ENCODE results near the gene FAM83F.

The FAM83F gene

GRCh38 chr22:40056559-40056958, 61.8 kb downstream of the FAM83F start:
- Histone ChIP-seq H3K9me3 (ENCODE audit: low read length) (no peaks in the 10 kb centered on the region), H3K4me1 (ENCODE audit: insufficient read depth, low read length) (peaks cover 11% of the 10 kb centered on the region), H3K4me3 (ENCODE audit: low read depth in 1 of 2, low read length in 2 of 2) (no peak overlapping the region), H3K9ac (ENCODE audit: low read length) (no peak overlapping the region), H3K27me3 (ENCODE audit: control insufficient read depth in 1 of 2, insufficient read depth in 2 of 2, low read length in 2 of 2) (no peaks in the 10 kb centered on the region), H3K27ac (ENCODE audit: low read depth, low read length) (no peak overlapping the region), H3K36me3 (ENCODE audit: insufficient read depth, low read length) (no peaks in the 10 kb centered on the region)

DNA sequence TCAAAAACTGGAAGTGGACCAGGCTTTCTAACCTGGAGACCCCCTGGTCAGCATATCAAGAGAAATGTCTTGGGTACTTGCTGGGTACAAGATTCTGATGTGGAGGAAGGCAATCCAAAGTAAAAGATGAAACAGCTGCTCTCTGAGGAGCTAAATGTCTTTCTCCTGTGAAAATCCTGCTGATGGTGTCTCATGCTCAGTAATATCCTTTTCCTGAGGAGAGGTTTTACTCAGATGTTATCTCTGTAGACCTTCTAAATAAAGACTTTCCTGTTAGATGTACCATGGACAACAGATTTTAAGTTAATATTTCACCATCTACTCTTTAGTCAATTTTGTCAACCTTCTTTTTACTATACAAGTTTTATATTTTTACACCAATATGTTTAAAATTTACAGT, 62.9 kb downstream of the FAM83F start:
- no peaks in the 10 kb centered on the region for H3K9me3 ChIP-seq (ENCODE audit: low read length)
- H3K4me1 ChIP-seq (ENCODE audit: insufficient read depth, low read length) = peaks cover 11% of the 10 kb centered on the region
- no peaks in the 10 kb centered on the region for H3K36me3 ChIP-seq (ENCODE audit: insufficient read depth, low read length)
- no peak overlapping the region for H3K4me3 ChIP-seq (ENCODE audit: low read depth in 1 of 2, low read length in 2 of 2)
- H3K9ac ChIP-seq (ENCODE audit: low read length) = no peak overlapping the region
- no peak overlapping the region for H3K27ac ChIP-seq (ENCODE audit: low read depth, low read length)
- no peaks in the 10 kb centered on the region for H3K27me3 ChIP-seq (ENCODE audit: control insufficient read depth in 1 of 2, insufficient read depth in 2 of 2, low read length in 2 of 2)

GRCh38 chr22:40058265-40058664, 63.5 kb downstream of the FAM83F start:
- Histone ChIP-seq H3K9me3 (ENCODE audit: low read length) (no peaks in the 10 kb centered on the region), H3K4me3 (ENCODE audit: low read depth in 1 of 2, low read length in 2 of 2) (no peak overlapping the region), H3K4me1 (ENCODE audit: insufficient read depth, low read length) (peaks cover 11% of the 10 kb centered on the region), H3K9ac (ENCODE audit: low read length) (no peak overlapping the region), H3K27ac (ENCODE audit: low read depth, low read length) (no peak overlapping the region), H3K36me3 (ENCODE audit: insufficient read depth, low read length) (no peaks in the 10 kb centered on the region), H3K27me3 (ENCODE audit: control insufficient read depth in 1 of 2, insufficient read depth in 2 of 2, low read length in 2 of 2) (no peaks in the 10 kb centered on the region)

- Histone ChIP-seq H3K4me3 (ENCODE audit: low read depth in 1 of 2, low read length in 2 of 2) (no peak overlapping the region), H3K27ac (ENCODE audit: low read depth, low read length) (no peak overlapping the region), H3K4me1 (ENCODE audit: insufficient read depth, low read length) (no peaks in the 10 kb centered on the region), H3K36me3 (ENCODE audit: insufficient read depth, low read length) (no peaks in the 10 kb centered on the region), H3K27me3 (ENCODE audit: control insufficient read depth in 1 of 2, insufficient read depth in 2 of 2, low read length in 2 of 2) (no peaks in the 10 kb centered on the region), H3K9me3 (ENCODE audit: low read length) (no peaks in the 10 kb centered on the region), H3K9ac (ENCODE audit: low read length) (no peak overlapping the region)
Observed at GRCh38 chr22:40065981-40066380, 71.2 kb downstream of the FAM83F start.

DNA sequence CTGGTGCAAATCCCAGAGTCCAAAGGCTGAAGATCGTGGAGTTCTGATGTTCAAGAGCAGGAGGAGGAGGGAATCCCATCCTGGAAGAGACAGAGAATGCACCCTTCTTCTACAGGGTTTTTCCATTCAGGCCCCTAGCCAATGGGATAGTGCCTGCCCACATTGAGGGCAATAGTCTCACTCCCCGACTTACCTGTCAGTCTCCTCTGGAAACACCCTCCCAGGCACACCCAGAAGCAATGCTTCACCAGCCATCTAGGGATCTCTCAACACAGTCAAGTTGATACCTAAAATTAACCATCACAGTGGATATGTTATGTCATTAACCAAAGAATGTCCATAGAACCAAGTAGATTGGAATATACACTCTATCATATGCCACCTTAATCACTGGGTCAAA, 72.9 kb downstream of the FAM83F start:
- H3K4me1 ChIP-seq (ENCODE audit: insufficient read depth, low read length) = no peaks in the 10 kb centered on the region
- H3K27ac ChIP-seq (ENCODE audit: low read depth, low read length) = no peak overlapping the region

GRCh38 chr22:40070701-40071100, 75.9 kb downstream of the FAM83F start:
- H3K9ac ChIP-seq (ENCODE audit: low read length) = no peak overlapping the region
- H3K27me3 ChIP-seq (ENCODE audit: control insufficient read depth in 1 of 2, insufficient read depth in 2 of 2, low read length in 2 of 2) = no peaks in the 10 kb centered on the region
- H3K27ac ChIP-seq (ENCODE audit: low read depth, low read length) = no peak overlapping the region
- no peaks in the 10 kb centered on the region for H3K36me3 ChIP-seq (ENCODE audit: insufficient read depth, low read length)
- H3K9me3 ChIP-seq (ENCODE audit: low read length) = no peaks in the 10 kb centered on the region
- no peak overlapping the region for H3K4me3 ChIP-seq (ENCODE audit: low read depth in 1 of 2, low read length in 2 of 2)
- H3K4me1 ChIP-seq (ENCODE audit: insufficient read depth, low read length) = no peaks in the 10 kb centered on the region

More for the DNA sequence above, 72.9 kb downstream of the FAM83F start:
- H3K9ac ChIP-seq (ENCODE audit: low read length) = no peak overlapping the region
- no peaks in the 10 kb centered on the region for H3K9me3 ChIP-seq (ENCODE audit: low read length)
- no peak overlapping the region for H3K4me3 ChIP-seq (ENCODE audit: low read depth in 1 of 2, low read length in 2 of 2)
- no peaks in the 10 kb centered on the region for H3K36me3 ChIP-seq (ENCODE audit: insufficient read depth, low read length)
- no peaks in the 10 kb centered on the region for H3K27me3 ChIP-seq (ENCODE audit: control insufficient read depth in 1 of 2, insufficient read depth in 2 of 2, low read length in 2 of 2)

DNA sequence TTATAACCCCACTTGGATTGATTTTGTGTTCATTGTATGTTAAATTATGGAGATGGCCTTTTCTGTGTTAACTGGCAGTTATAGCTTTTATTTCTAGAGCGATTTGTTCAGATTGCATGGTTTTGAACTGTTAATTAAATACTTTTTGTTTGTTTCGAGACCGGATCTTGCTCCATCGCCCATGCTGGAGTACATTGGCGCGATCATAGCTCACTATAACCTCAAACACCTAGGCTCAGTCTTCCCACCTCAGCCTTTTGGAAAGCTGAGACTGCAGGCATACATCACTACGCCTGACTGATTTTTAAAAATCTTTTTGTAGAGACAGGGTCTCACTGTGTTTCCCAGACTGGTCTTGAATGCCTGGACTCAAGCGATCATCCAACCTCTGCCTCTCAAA, 77.0 kb downstream of the FAM83F start:
- Histone ChIP-seq H3K9ac (ENCODE audit: low read length) (no peak overlapping the region), H3K4me3 (ENCODE audit: low read depth in 1 of 2, low read length in 2 of 2) (no peak overlapping the region), H3K9me3 (ENCODE audit: low read length) (no peaks in the 10 kb centered on the region), H3K27me3 (ENCODE audit: control insufficient read depth in 1 of 2, insufficient read depth in 2 of 2, low read length in 2 of 2) (no peaks in the 10 kb centered on the region), H3K4me1 (ENCODE audit: insufficient read depth, low read length) (peaks cover 3% of the 10 kb centered on the region), H3K36me3 (ENCODE audit: insufficient read depth, low read length) (no peaks in the 10 kb centered on the region), H3K27ac (ENCODE audit: low read depth, low read length) (no peak overlapping the region)

- Histone ChIP-seq H3K9me3 (ENCODE audit: low read length) (no peaks in the 10 kb centered on the region), H3K27ac (ENCODE audit: low read depth, low read length) (no peak overlapping the region), H3K27me3 (ENCODE audit: control insufficient read depth in 1 of 2, insufficient read depth in 2 of 2, low read length in 2 of 2) (no peaks in the 10 kb centered on the region)
Observed at GRCh38 chr22:40076702-40077645, 82.2 kb downstream of the FAM83F start.

DNA sequence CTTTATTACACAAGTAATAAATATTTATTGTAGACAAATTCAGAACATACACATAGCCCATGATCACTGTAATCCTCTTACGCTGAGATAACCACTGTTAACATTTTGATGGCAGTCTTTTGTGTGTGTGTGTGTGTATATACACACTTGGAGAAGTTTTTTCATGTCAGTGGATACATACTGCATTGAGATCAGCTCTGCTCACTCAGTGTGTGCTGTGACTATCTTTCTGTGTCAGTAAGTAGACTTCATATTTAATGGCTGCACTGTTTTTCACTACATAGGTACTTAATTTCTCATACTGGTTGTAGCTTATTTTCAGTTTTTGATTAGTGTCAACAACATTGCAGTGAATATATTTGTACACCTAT, 82.9 kb downstream of the FAM83F start:
- no peaks in the 10 kb centered on the region for H3K36me3 ChIP-seq (ENCODE audit: insufficient read depth, low read length)
- no peaks in the 10 kb centered on the region for H3K9me3 ChIP-seq (ENCODE audit: low read length)
- H3K4me1 ChIP-seq (ENCODE audit: insufficient read depth, low read length) = peaks cover 7% of the 10 kb centered on the region
- no peak overlapping the region for H3K9ac ChIP-seq (ENCODE audit: low read length)
- H3K4me3 ChIP-seq (ENCODE audit: low read depth in 1 of 2, low read length in 2 of 2) = no peak overlapping the region
- H3K27ac ChIP-seq (ENCODE audit: low read depth, low read length) = no peak overlapping the region
- H3K27me3 ChIP-seq (ENCODE audit: control insufficient read depth in 1 of 2, insufficient read depth in 2 of 2, low read length in 2 of 2) = no peaks in the 10 kb centered on the region

More at GRCh38 chr22:40076702-40077645, 82.2 kb downstream of the FAM83F start:
- H3K4me1 ChIP-seq (ENCODE audit: insufficient read depth, low read length) = peaks cover 7% of the 10 kb centered on the region
- H3K36me3 ChIP-seq (ENCODE audit: insufficient read depth, low read length) = no peaks in the 10 kb centered on the region
- no peak overlapping the region for H3K9ac ChIP-seq (ENCODE audit: low read length)
- H3K4me3 ChIP-seq (ENCODE audit: low read depth in 1 of 2, low read length in 2 of 2) = no peak overlapping the region

GRCh38 chr22:40081662-40082061, 86.9 kb downstream of the FAM83F start:
- H3K9ac ChIP-seq (ENCODE audit: low read length) = no peak overlapping the region

GRCh38 chr22:40082184-40082583, 87.4 kb downstream of the FAM83F start:
- peaks cover 8% of the 10 kb centered on the region for H3K4me1 ChIP-seq (ENCODE audit: insufficient read depth, low read length)
- H3K9me3 ChIP-seq (ENCODE audit: low read length) = no peaks in the 10 kb centered on the region
- no peak overlapping the region for H3K9ac ChIP-seq (ENCODE audit: low read length)
- H3K36me3 ChIP-seq (ENCODE audit: insufficient read depth, low read length) = no peaks in the 10 kb centered on the region
- no peaks in the 10 kb centered on the region for H3K27me3 ChIP-seq (ENCODE audit: control insufficient read depth in 1 of 2, insufficient read depth in 2 of 2, low read length in 2 of 2)
- no peak overlapping the region for H3K4me3 ChIP-seq (ENCODE audit: low read depth in 1 of 2, low read length in 2 of 2)
- H3K27ac ChIP-seq (ENCODE audit: low read depth, low read length) = no peak overlapping the region

More at GRCh38 chr22:40081662-40082061, 86.9 kb downstream of the FAM83F start:
- Histone ChIP-seq H3K4me1 (ENCODE audit: insufficient read depth, low read length) (peaks cover 12% of the 10 kb centered on the region), H3K36me3 (ENCODE audit: insufficient read depth, low read length) (no peaks in the 10 kb centered on the region), H3K27me3 (ENCODE audit: control insufficient read depth in 1 of 2, insufficient read depth in 2 of 2, low read length in 2 of 2) (no peaks in the 10 kb centered on the region), H3K27ac (ENCODE audit: low read depth, low read length) (no peak overlapping the region), H3K4me3 (ENCODE audit: low read depth in 1 of 2, low read length in 2 of 2) (no peak overlapping the region), H3K9me3 (ENCODE audit: low read length) (no peaks in the 10 kb centered on the region)

GRCh38 chr22:40083794-40084193, 89.0 kb downstream of the FAM83F start:
- Histone ChIP-seq H3K27me3 (ENCODE audit: control insufficient read depth in 1 of 2, insufficient read depth in 2 of 2, low read length in 2 of 2) (no peaks in the 10 kb centered on the region), H3K4me1 (ENCODE audit: insufficient read depth, low read length) (peaks cover 8% of the 10 kb centered on the region), H3K27ac (ENCODE audit: low read depth, low read length) (no peak overlapping the region), H3K9me3 (ENCODE audit: low read length) (no peaks in the 10 kb centered on the region), H3K4me3 (ENCODE audit: low read depth in 1 of 2, low read length in 2 of 2) (no peak overlapping the region), H3K9ac (ENCODE audit: low read length) (no peak overlapping the region), H3K36me3 (ENCODE audit: insufficient read depth, low read length) (no peaks in the 10 kb centered on the region)
